Transverse colon (tissue), 4 donors: Measurements from ENCODE around the gene OR8B3. TPM values are rescaled to one million over a fixed set of nuclear protein-coding genes. Genes with fewer than 3 reads are reported as not detected.
"Not testable (repeated sequence)": the region's sequence is repeated elsewhere in the genome, so short reads cannot be mapped to it uniquely, and the experiment has no call there.

Experiments
- DNase-seq: peaks from one replicate; pipeline ENCODE4 v3.0.0-alpha.2; 2019
- H3K27ac ChIP-seq, 4 donors: fragments of 200-600 bp; sonication (generic); 2 replicates each; pipeline ENCODE4 v1.5.1; 2016 to 2018; ENCODE audit warnings: inconsistent platforms in 4 of 4
- H3K27me3 ChIP-seq: fragments of 200-600 bp; sonication (generic); 2 replicates; pipeline ENCODE4 v1.5.1; 2017; ENCODE audit warnings: inconsistent platforms
- H3K36me3 ChIP-seq, 4 donors: fragments of 200-600 bp; sonication (generic); 2 replicates each; pipeline ENCODE4 v1.5.1; 2017 to 2019; ENCODE audit warnings: inconsistent platforms in 4 of 4
- H3K4me1 ChIP-seq, 4 donors: fragments of 200-600 bp; sonication (generic); 2 replicates each; pipeline ENCODE4 v1.5.1; 2017 to 2020; ENCODE audit warnings: inconsistent platforms in 4 of 4
- H3K4me3 ChIP-seq, 4 donors: fragments of 200-600 bp; sonication (generic); 1 replicate in 1 of 4; 2 replicates in 3 of 4; pipeline versions ENCODE4 v1.5.1 to v1.6.1; 2017 to 2019; ENCODE audit warnings: inconsistent platforms in 4 of 4
- H3K9me3 ChIP-seq, 2 donors: fragments of 200-600 bp; sonication (generic); 2 replicates each; pipeline ENCODE4 v1.5.1; 2017 to 2019; ENCODE audit warnings: inconsistent platforms in 2 of 2
- EP300 ChIP-seq: sonication (generic); formaldehyde crosslinking; IDR thresholded peaks from one replicate; pipeline ENCODE4 v1.6.1; 2017; ENCODE audit warnings: antibody characterized with exemption, low read depth
- POLR2A ChIP-seq: fragments of 450-650 bp; IDR thresholded peaks from one replicate; pipeline ENCODE4 v1.6.1; 2016; ENCODE audit warnings: antibody characterized with exemption, mild to moderate bottlenecking, moderate library complexity
- POLR2AphosphoS5 ChIP-seq, 3 donors: sonication (generic); formaldehyde crosslinking; IDR thresholded peaks; one replicate each; pipeline ENCODE4 v1.6.1; 2016; ENCODE audit warnings: antibody characterized with exemption in 3 of 3
- WGBS, 2 donors: methylation state at CpG; one replicate each; pipeline ENCODE4 v1.1.5; 2018; ENCODE audit warnings: low coverage in 1 of 2; 5-methylcytosine and 5-hydroxymethylcytosine counted together
- in situ Hi-C, 4 donors: fragments of 200-750 bp; cut with MboI; loops; one replicate each; pipeline versions ENCODE4 v1.15.0 to v1.15.1; 2017; ENCODE audit warnings: low sequenced_read_pairs in 3 of 4, low pct_ligation_motif_present in 1 of 4, low pct_unique_long_range_greater_than_20kb in 1 of 4
- intact Hi-C: fragments of 100-400 bp; cut with DNase I; formaldehyde crosslinking; loops from one replicate; pipeline ENCODE4 v1.15.1; 2023; ENCODE audit warnings: low total_unique reads
- total RNA-seq, 4 donors: library from RNA; depleted of rRNA; stranded (reverse); fragments of >200 nt; gene quantifications; one replicate each; pipeline ENCODE4 v1.1.0, GENCODE V29; 2016
- TF ChIP-seq, protein P1 (sequence below), 5 experiments: fragments of 200-600 bp in 3 of 5; fragments of 450-650 bp in 2 of 5; sonication (generic) in 3 of 5; IDR thresholded peaks; 1 replicate in 2 of 5; 2 replicates in 3 of 5; pipeline ENCODE4 v1.5.1; 2016 to 2017; ENCODE audit warnings: antibody characterized with exemption in 5 of 5, inconsistent platforms in 3 of 5, mild to moderate bottlenecking in 2 of 5, moderate library complexity in 1 of 5

OR8B3 gene
- total RNA-seq, 4 donors from 2014 or later: not detected

DNA sequence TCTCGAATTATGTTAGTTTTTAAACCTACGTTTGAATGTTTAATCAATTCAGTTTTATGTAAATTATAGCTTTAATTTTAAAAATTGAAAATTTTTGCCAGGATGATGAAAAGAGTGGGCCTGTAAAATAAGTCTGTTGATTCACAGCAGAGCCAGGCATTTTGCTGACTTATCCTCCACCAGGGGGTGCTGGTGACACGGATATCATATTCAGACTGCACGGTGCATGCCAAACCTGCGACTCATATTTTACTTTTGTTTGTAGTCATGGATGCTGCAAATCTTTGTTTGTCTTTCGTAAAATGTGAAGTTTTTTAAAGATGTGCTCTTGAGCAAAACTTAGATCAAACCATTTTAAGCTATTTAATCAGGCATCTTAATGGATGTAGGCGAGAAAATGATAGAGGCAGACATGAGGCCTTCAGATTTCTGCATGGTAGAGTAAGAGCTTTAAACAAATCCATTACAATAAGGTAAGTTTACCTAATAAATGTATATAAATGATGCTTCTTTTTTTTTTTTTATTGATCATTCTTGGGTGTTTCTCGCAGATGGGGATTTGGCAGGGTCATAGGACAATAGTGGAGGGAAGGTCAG lies 3.6 kb upstream of the OR8B3 start:
- 42 to 54% methylated on average over 6 to 8 of the region's 8 CpGs for WGBS, 2 donors
- Histone ChIP-seq H3K9me3 (no peaks in the 10 kb centered on the region), H3K4me1 (no peaks in the 10 kb centered on the region), H3K27ac (no peak overlapping the region), H3K27me3 (no peaks in the 10 kb centered on the region), H3K36me3 (no peaks in the 10 kb centered on the region), H3K4me3 (no peak overlapping the region)
- peak; percentile 47 for DNase-seq
- intact Hi-C loops: no loop called here
- in situ Hi-C loops: loop anchor here in 2 of 4 donors (25.0 kb wide), 2 partner anchors 435 to 460 kb away; partner anchors contain the start of gene ROBO3 (in 1 of the 2)
- TF ChIP-seq, protein P1, sequence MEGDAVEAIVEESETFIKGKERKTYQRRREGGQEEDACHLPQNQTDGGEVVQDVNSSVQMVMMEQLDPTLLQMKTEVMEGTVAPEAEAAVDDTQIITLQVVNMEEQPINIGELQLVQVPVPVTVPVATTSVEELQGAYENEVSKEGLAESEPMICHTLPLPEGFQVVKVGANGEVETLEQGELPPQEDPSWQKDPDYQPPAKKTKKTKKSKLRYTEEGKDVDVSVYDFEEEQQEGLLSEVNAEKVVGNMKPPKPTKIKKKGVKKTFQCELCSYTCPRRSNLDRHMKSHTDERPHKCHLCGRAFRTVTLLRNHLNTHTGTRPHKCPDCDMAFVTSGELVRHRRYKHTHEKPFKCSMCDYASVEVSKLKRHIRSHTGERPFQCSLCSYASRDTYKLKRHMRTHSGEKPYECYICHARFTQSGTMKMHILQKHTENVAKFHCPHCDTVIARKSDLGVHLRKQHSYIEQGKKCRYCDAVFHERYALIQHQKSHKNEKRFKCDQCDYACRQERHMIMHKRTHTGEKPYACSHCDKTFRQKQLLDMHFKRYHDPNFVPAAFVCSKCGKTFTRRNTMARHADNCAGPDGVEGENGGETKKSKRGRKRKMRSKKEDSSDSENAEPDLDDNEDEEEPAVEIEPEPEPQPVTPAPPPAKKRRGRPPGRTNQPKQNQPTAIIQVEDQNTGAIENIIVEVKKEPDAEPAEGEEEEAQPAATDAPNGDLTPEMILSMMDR (IDR thresholded peaks at IDR 0.05): peak; percentile 29 to 66 (median 58)
- TF ChIP-seq EP300: no peak

GRCh38 chr11:124396847-124397246 lies 2.0 kb downstream of the OR8B3 start:
- DNase-seq, in situ Hi-C loops, intact Hi-C loops, H3K9me3 ChIP-seq, H3K36me3 ChIP-seq, H3K27ac ChIP-seq, H3K4me3 ChIP-seq, H3K27me3 ChIP-seq, H3K4me1 ChIP-seq: not testable (repeated sequence)
- 73 to 85% methylated on average over 2 of the region's 4 CpGs for WGBS, 2 donors

- Histone ChIP-seq H3K36me3 (no peaks in the 10 kb centered on the region), H3K27ac (no peak overlapping the region), H3K27me3 (no peaks in the 10 kb centered on the region), H3K9me3 (no peaks in the 10 kb centered on the region), H3K4me1 (no peaks in the 10 kb centered on the region), H3K4me3 (no peak overlapping the region)
- WGBS, 2 donors: 83% methylated on average over 2 to 3 of the region's 3 CpGs
- DNase-seq: no peak
- intact Hi-C loops (no loop called here), in situ Hi-C loops (no loop called here)
- TF ChIP-seq EP300: no peak
These were observed 4.4 kb downstream of the OR8B3 start for GRCh38 chr11:124394408-124394807.

- intact Hi-C loops: no loop called here
- no peak for TF ChIP-seq POLR2A
- Histone ChIP-seq H3K4me3 (no peak within 1 kb of the TSS), H3K9me3 (no peaks in the 10 kb centered on the region), H3K27me3 (no peaks in the 10 kb centered on the region), H3K27ac (no peak within 1 kb of the TSS), H3K36me3 (no peaks in the 10 kb centered on the region), H3K4me1 (no peaks in the 10 kb centered on the region)
- 83% methylated on average over 2 of the region's 2 CpGs; no CpG with 5 or more reads in 1 of the 2 donors for WGBS, 2 donors
- in situ Hi-C loops: no loop called here
- DNase-seq: no peak
These were observed 14.4 kb downstream of the OR8B3 start, which contains the start of gene OR8B2 for GRCh38 chr11:124384399-124384798. TSS of gene OR8B2 (minus strand) at chr11:124384499. CDS start at chr11:124383343, 1,156 bp downstream.

GRCh38 chr11:124382857-124383256 lies 16.0 kb downstream of the OR8B3 start:
- H3K4me1 ChIP-seq, in situ Hi-C loops, H3K9me3 ChIP-seq, intact Hi-C loops, H3K27me3 ChIP-seq, H3K4me3 ChIP-seq, H3K36me3 ChIP-seq, DNase-seq, H3K27ac ChIP-seq: not testable (repeated sequence)
- WGBS, 2 donors: 74 to 76% methylated on average over 4 of the region's 6 CpGs

GRCh38 chr11:124380585-124380984 lies 18.2 kb downstream of the OR8B3 start:
- no peaks in the 10 kb centered on the region for H3K4me1 ChIP-seq
- TF ChIP-seq, protein P1 (IDR thresholded peaks at IDR 0.05): no peak
- TF ChIP-seq POLR2A: no peak
- no peak for TF ChIP-seq EP300
- no peak for TF ChIP-seq POLR2AphosphoS5 (IDR thresholded peaks at IDR 0.05)
- no peaks in the 10 kb centered on the region for H3K27me3 ChIP-seq
- H3K9me3 ChIP-seq: no peaks in the 10 kb centered on the region
- no peak for DNase-seq
- no peak overlapping the region for H3K27ac ChIP-seq
- intact Hi-C loops: loop anchor here (1.0 kb wide), 1 partner anchor 18 kb away; no protein-coding TSS in a partner anchor
- no peaks in the 10 kb centered on the region for H3K36me3 ChIP-seq
- no peak overlapping the region for H3K4me3 ChIP-seq
- in situ Hi-C loops: no loop called here
- 95 to 100% methylated on average over 2 of the region's 2 CpGs for WGBS, 2 donors
